HepG2 (cell line): Measurements from ENCODE around the gene TMEM59. TPM values are rescaled to one million over a fixed set of nuclear protein-coding genes. Genes with fewer than 3 reads are reported as not detected.

Source experiments
- BORCS8-MEF2B ChIP-seq: sonication (generic); formaldehyde crosslinking; IDR thresholded peaks from 2 replicates; pipeline ENCODE4 v1.8.0; 2022; ENCODE audit warnings: mild to moderate bottlenecking, missing genetic modification reagents
- CHD4 ChIP-seq: fragments of 200-600 bp; sonication (generic); IDR thresholded peaks from 2 replicates; pipeline ENCODE4 v1.7.0; 2017; ENCODE audit warnings: mild to moderate bottlenecking, low read length, borderline replicate concordance
- HDAC1 ChIP-seq: sonication (generic); formaldehyde crosslinking; IDR thresholded peaks from 2 replicates; pipeline ENCODE4 v1.5.1; 2020; ENCODE audit warnings: mild to moderate bottlenecking, missing genetic modification reagents
- HDAC2 ChIP-seq: sonication (generic); formaldehyde crosslinking; IDR thresholded peaks from 2 replicates; pipeline ENCODE4 v1.4.0; 2020; ENCODE audit warnings: missing genetic modification reagents
- HOXA3 ChIP-seq: sonication (generic); formaldehyde crosslinking; IDR thresholded peaks from 2 replicates; pipeline ENCODE4 v1.5.0; 2020; ENCODE audit warnings: missing genetic modification reagents
- ISL2 ChIP-seq: sonication (generic); formaldehyde crosslinking; IDR thresholded peaks from 2 replicates; pipeline ENCODE4 v1.5.0; 2020; ENCODE audit warnings: missing genetic modification reagents
- KLF15 ChIP-seq: sonication (generic); formaldehyde crosslinking; IDR thresholded peaks from 2 replicates; pipeline ENCODE4 v1.8.1; 2023; ENCODE audit warnings: borderline replicate concordance, mild to moderate bottlenecking, inconsistent platforms, missing genetic modification reagents, mixed read lengths
- POLR2AphosphoS5 ChIP-seq: IDR thresholded peaks from 2 replicates; pipeline ENCODE4 v1.6.1; 2012; ENCODE audit warnings: low read depth, low read length
- SMC3 ChIP-seq: IDR thresholded peaks from 2 replicates; pipeline ENCODE4 v1.6.1; 2011; ENCODE audit warnings: low read length, improper control_type of control experiment
- SP4 ChIP-seq: sonication (generic); formaldehyde crosslinking; IDR thresholded peaks from 2 replicates; pipeline ENCODE4 v1.8.1; 2023; ENCODE audit warnings: mild to moderate bottlenecking, missing genetic modification reagents
- TMF1 ChIP-seq: sonication (generic); formaldehyde crosslinking; IDR thresholded peaks from 2 replicates; pipeline ENCODE4 v1.8.1; 2022; ENCODE audit warnings: low read depth, missing genetic modification reagents
- ZBTB42 ChIP-seq: sonication (generic); formaldehyde crosslinking; IDR thresholded peaks from 2 replicates; pipeline ENCODE4 v1.5.0; 2020; ENCODE audit warnings: mild to moderate bottlenecking, missing genetic modification reagents
- ZBTB7B ChIP-seq: sonication (generic); formaldehyde crosslinking; IDR thresholded peaks from 2 replicates; pipeline ENCODE4 v1.4.0; 2020; ENCODE audit warnings: missing genetic modification reagents
- ZNF430 ChIP-seq: sonication (generic); formaldehyde crosslinking; IDR thresholded peaks from 2 replicates; pipeline ENCODE4 v1.9.0; 2021; ENCODE audit warnings: mild to moderate bottlenecking, missing genetic modification reagents
- ZNF615 ChIP-seq: sonication (generic); formaldehyde crosslinking; IDR thresholded peaks from 2 replicates; pipeline ENCODE4 v1.5.0; 2020; ENCODE audit warnings: mild to moderate bottlenecking, missing genetic modification reagents, borderline replicate concordance
- polyA plus RNA-seq, 8 experiments: library from polyadenylated mRNA; depleted of rRNA in 3 of 8; stranded (reverse) in 7 of 8; unstranded in 1 of 8; fragments of >200 nt; fragmentation: Illumina TruSeq in 4 of 8; extraction: Trizol in 4 of 8; gene quantifications; 2 replicates each; pipeline versions ENCODE4 v1.2.1 to v1.2.3, GENCODE V29; 2011 to 2016; ENCODE audit warnings: low read depth in 4 of 8, missing spikeins in 1 of 8, mixed read lengths in 1 of 8; ENCODE audit not compliant: insufficient read depth in 1 of 8
- total RNA-seq, 5 experiments: library from RNA; depleted of rRNA; stranded (reverse); fragments of >200 nt; fragmentation: Illumina TruSeq; extraction: Trizol; gene quantifications; 2 replicates each; pipeline ENCODE4 v1.2.3, GENCODE V29; 2016; ENCODE audit warnings: low read depth in 1 of 5
- TF ChIP-seq, protein P1 (sequence below): IDR thresholded peaks from 2 replicates; pipeline ENCODE4 v1.6.1; 2016; ENCODE audit warnings: low read depth, borderline replicate concordance
- TF ChIP-seq, protein P2 (sequence below): sonication (generic); formaldehyde crosslinking; IDR thresholded peaks from 2 replicates; pipeline ENCODE4 v1.5.1; 2020; ENCODE audit warnings: mild to moderate bottlenecking, moderate library complexity, missing genetic modification reagents
- TF ChIP-seq, protein P3 (sequence below): sonication (generic); formaldehyde crosslinking; IDR thresholded peaks from 2 replicates; pipeline ENCODE4 v1.8.0; 2022; ENCODE audit warnings: missing genetic modification reagents, mild to moderate bottlenecking, borderline replicate concordance
- TF ChIP-seq, protein P4 (sequence below): sonication (generic); IDR thresholded peaks from 2 replicates; pipeline ENCODE4 v1.6.1; 2016; ENCODE audit warnings: low read depth, borderline replicate concordance
- TF ChIP-seq, protein P5 (sequence below): sonication (generic); formaldehyde crosslinking; IDR thresholded peaks from 2 replicates; pipeline ENCODE4 v1.8.0; 2022; ENCODE audit warnings: missing genetic modification reagents, mild to moderate bottlenecking, inconsistent platforms, borderline replicate concordance
- TF ChIP-seq, protein P6 (sequence below): sonication (generic); formaldehyde crosslinking; IDR thresholded peaks from 2 replicates; pipeline ENCODE4 v1.4.0; 2020; ENCODE audit warnings: missing genetic modification reagents

Gene TMEM59
- total and polyA plus RNA-seq, 2 of the 13 experiments (the other 11 are each of a cell fraction or from before 2014, with no cell fraction given) = 147 to 363 TPM

DNA sequence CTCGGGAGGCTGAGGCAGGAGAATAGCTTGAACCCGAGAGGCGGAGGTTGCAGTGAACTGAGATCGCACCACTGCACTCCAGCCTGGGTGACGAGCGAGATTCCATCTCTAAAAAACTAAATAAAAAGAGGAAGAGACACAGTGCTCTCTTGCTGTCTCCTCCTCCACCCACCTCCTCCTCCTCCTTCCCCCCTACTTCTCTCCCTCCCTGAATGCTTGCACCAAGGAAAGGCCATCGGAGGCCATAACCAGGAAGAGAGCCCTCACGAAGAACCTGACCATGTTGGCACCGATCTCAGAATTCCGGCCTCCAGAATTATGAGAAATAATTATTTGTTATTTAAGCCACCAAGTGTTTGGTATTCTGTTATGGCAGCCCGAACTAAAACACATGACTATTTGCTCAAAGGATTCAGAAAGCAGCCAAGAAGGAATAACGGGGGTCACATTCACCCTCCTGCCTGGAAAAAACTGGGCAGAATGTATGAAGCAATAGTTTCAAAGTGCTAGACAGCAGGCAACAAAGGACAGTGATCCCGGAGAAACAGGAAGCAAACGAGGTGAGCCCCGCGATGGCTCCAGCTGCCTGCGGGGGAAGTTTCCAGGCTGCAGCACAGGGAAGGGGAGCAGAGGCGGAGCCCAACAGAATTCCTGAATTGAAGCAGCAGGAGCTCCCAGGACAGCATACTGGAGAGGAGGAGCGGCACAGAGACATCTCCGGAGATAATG lies 70.8 kb downstream of the TMEM59 start (continued):
- TF ChIP-seq KLF15 (no peak), HDAC1 (peak; percentile 54; the same call in 1 of the 2 replicates), ZNF430 (0 out of 2 replicates have a peak, but pooled peaks have one; percentile 42), ZNF615 (CRISPR knock-in tag) (0 out of 2 replicates have a peak, but pooled peaks have one; percentile 80), ISL2 (0 out of 2 replicates have a peak, but pooled peaks have one; percentile 43), BORCS8-MEF2B (CRISPR knock-in tag) (0 out of 2 replicates have a peak, but pooled peaks have one; percentile 44), TMF1 (CRISPR knock-in tag) (0 out of 2 replicates have a peak, but pooled peaks have one; percentile 34), HOXA3 (CRISPR knock-in tag) (0 out of 2 replicates have a peak, but pooled peaks have one; percentile 23), ZBTB7B (CRISPR knock-in tag) (peak; percentile 27; the same call in 1 of the 2 replicates), SMC3 (peak; percentile 5; the same call in 1 of the 2 replicates), HDAC2 (peak; percentile 28; the same call in 1 of the 2 replicates), CHD4 (no peak), POLR2AphosphoS5 (peak; percentile 44), ZBTB42 (peak; percentile 14; the same call in 1 of the 2 replicates), SP4 (CRISPR knock-in tag) (peak; percentile 30; the same call in 1 of the 2 replicates)
- TF ChIP-seq, protein P1, sequence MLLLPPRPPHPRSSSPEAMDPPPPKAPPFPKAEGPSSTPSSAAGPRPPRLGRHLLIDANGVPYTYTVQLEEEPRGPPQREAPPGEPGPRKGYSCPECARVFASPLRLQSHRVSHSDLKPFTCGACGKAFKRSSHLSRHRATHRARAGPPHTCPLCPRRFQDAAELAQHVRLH (CRISPR knock-in tag) = 0 out of 2 replicates have a peak, but pooled peaks have one; percentile 31
- TF ChIP-seq, protein P2, sequence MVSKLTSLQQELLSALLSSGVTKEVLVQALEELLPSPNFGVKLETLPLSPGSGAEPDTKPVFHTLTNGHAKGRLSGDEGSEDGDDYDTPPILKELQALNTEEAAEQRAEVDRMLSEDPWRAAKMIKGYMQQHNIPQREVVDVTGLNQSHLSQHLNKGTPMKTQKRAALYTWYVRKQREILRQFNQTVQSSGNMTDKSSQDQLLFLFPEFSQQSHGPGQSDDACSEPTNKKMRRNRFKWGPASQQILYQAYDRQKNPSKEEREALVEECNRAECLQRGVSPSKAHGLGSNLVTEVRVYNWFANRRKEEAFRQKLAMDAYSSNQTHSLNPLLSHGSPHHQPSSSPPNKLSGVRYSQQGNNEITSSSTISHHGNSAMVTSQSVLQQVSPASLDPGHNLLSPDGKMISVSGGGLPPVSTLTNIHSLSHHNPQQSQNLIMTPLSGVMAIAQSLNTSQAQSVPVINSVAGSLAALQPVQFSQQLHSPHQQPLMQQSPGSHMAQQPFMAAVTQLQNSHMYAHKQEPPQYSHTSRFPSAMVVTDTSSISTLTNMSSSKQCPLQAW (CRISPR knock-in tag) = peak; percentile 66; the same call in 1 of the 2 replicates
- TF ChIP-seq, protein P3, sequence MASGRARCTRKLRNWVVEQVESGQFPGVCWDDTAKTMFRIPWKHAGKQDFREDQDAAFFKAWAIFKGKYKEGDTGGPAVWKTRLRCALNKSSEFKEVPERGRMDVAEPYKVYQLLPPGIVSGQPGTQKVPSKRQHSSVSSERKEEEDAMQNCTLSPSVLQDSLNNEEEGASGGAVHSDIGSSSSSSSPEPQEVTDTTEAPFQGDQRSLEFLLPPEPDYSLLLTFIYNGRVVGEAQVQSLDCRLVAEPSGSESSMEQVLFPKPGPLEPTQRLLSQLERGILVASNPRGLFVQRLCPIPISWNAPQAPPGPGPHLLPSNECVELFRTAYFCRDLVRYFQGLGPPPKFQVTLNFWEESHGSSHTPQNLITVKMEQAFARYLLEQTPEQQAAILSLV (CRISPR knock-in tag) = no peak
- TF ChIP-seq, protein P4, sequence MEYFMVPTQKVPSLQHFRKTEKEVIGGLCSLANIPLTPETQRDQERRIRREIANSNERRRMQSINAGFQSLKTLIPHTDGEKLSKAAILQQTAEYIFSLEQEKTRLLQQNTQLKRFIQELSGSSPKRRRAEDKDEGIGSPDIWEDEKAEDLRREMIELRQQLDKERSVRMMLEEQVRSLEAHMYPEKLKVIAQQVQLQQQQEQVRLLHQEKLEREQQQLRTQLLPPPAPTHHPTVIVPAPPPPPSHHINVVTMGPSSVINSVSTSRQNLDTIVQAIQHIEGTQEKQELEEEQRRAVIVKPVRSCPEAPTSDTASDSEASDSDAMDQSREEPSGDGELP = peak; percentile 54; the same call in 1 of the 2 replicates
- TF ChIP-seq, protein P5, sequence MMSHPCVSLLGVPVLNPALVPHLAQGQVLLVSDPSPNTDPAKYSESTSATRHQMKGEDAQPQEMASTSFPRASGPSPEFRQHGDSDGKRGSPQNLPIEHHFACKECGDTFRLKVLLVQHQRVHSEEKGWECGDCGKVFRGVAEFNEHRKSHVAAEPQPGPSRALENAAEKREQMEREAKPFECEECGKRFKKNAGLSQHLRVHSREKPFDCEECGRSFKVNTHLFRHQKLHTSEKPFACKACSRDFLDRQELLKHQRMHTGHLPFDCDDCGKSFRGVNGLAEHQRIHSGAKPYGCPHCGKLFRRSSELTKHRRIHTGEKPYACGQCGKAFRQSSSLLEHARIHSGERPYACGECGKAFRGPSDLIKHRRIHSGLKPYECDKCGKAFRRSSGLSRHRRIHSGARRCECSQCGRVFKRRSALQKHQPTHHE (CRISPR knock-in tag) = no peak
- TF ChIP-seq, protein P6, sequence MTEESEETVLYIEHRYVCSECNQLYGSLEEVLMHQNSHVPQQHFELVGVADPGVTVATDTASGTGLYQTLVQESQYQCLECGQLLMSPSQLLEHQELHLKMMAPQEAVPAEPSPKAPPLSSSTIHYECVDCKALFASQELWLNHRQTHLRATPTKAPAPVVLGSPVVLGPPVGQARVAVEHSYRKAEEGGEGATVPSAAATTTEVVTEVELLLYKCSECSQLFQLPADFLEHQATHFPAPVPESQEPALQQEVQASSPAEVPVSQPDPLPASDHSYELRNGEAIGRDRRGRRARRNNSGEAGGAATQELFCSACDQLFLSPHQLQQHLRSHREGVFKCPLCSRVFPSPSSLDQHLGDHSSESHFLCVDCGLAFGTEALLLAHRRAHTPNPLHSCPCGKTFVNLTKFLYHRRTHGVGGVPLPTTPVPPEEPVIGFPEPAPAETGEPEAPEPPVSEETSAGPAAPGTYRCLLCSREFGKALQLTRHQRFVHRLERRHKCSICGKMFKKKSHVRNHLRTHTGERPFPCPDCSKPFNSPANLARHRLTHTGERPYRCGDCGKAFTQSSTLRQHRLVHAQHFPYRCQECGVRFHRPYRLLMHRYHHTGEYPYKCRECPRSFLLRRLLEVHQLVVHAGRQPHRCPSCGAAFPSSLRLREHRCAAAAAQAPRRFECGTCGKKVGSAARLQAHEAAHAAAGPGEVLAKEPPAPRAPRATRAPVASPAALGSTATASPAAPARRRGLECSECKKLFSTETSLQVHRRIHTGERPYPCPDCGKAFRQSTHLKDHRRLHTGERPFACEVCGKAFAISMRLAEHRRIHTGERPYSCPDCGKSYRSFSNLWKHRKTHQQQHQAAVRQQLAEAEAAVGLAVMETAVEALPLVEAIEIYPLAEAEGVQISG (CRISPR knock-in tag) = 0 out of 2 replicates have a peak, but pooled peaks have one; percentile 17
